WI38 (cell line): ENCODE data around the gene CLASP1.

ENCODE experiments used
- H3K4me3 ChIP-seq: 2 replicates; pipeline ENCODE4 v1.5.1; 2011; ENCODE audit warnings: low read depth, mild to moderate bottlenecking, control low read depth, low read length
- TF ChIP-seq, protein P1 (sequence below): IDR thresholded peaks from 2 replicates; pipeline ENCODE4 v1.5.1; 2012; ENCODE audit warnings: low read depth, mild to moderate bottlenecking, control low read depth, low read length

The CLASP1 gene

DNA sequence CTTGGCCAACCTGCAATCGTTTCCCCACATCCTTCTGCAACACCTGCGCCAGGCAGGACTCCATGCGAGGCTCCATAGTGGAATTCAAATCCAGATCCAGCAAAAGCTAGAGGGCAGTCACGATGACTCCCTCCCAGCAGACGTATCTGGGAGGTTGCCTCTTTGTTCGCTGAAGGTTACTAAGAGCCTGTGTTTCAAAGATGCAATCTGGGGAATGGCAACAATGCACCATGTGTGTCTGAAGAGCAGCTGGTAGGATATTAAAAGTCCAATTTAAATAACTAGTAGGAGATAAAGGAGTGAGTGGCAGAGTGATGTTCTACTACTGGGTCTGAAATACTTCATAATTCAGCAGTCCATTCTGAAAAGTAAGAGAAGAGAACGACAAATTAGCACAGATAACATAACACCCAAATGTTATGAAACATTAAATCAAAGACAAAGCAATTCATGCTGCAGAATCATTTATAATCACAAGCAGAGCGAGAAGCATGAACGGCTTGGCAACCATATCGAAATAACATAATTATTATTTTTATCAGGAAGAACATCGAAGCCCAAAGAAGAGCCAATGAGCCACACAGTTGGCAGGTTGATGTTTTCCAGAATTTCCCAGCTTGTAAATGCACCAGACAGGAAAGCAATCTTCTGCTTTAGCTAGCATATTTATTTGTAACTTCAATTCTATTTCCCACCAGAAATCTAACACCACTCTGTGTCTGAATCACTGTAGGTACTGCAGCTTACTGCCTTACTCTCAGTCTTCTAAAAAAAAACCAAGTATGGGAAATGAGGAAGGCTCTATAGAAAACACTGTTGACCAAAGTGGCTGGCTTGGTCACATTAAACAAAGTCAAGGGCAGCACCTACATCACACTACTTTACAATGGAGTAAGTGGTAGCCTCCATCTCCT lies 43.2 kb downstream of the CLASP1 start:
- TF ChIP-seq, protein P1, sequence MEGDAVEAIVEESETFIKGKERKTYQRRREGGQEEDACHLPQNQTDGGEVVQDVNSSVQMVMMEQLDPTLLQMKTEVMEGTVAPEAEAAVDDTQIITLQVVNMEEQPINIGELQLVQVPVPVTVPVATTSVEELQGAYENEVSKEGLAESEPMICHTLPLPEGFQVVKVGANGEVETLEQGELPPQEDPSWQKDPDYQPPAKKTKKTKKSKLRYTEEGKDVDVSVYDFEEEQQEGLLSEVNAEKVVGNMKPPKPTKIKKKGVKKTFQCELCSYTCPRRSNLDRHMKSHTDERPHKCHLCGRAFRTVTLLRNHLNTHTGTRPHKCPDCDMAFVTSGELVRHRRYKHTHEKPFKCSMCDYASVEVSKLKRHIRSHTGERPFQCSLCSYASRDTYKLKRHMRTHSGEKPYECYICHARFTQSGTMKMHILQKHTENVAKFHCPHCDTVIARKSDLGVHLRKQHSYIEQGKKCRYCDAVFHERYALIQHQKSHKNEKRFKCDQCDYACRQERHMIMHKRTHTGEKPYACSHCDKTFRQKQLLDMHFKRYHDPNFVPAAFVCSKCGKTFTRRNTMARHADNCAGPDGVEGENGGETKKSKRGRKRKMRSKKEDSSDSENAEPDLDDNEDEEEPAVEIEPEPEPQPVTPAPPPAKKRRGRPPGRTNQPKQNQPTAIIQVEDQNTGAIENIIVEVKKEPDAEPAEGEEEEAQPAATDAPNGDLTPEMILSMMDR, result no peak

DNA sequence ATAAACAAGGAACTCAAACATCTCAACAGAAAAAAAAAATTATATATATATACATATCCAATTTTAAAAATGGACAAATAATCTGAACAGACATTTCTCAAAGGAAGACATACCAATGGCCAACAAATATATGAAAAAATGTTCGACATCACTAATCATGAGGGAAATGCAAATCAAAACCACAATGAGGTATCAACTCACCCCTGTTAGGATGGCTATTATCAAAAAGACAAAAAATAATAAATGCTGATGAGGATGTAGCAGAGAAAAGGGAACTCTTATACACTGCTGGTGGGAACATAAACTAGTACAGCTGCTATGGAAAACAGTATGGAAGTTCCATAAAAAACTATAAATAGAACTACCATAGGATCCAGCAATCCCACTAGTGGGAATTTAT lies 46.1 kb downstream of the CLASP1 start:
- H3K4me3 ChIP-seq, result no peak overlapping the region
- TF ChIP-seq, protein P1, result no peak

More for the DNA sequence above, 43.2 kb downstream of the CLASP1 start:
- no peak overlapping the region for H3K4me3 ChIP-seq

DNA sequence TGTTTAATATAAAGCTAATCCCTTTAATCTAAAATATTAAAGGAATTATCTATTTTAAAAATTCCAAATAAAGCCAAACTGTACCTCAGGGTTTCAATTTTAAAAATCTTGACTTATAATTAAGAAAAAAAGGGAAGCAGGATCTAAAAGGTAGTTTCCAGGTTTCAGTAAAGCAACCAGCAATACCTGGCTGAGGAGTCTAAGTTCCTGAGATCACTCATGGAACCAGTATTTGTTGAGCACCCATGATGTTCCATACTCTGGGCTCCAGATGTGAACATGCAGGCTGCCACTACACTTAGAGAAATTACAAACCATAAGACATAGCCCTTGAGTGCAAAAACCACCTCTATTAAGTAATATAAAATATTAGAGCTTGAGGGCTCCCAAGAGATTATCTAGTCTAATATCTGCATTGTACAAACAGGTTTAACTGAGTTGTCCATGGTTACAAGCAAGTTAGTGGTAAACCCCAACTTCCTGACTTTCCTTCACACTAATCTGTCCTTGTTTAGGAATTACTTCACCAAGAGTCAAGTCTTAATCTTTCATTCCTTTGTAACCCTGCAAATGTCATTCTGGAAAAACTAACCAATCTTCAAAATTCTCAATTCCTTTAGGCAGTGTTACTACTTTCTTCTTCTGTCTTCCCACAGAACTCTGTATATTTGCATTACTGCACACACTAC lies 49.2 kb downstream of the CLASP1 start:
- TF ChIP-seq, protein P1, result no peak
- no peak overlapping the region for H3K4me3 ChIP-seq

DNA sequence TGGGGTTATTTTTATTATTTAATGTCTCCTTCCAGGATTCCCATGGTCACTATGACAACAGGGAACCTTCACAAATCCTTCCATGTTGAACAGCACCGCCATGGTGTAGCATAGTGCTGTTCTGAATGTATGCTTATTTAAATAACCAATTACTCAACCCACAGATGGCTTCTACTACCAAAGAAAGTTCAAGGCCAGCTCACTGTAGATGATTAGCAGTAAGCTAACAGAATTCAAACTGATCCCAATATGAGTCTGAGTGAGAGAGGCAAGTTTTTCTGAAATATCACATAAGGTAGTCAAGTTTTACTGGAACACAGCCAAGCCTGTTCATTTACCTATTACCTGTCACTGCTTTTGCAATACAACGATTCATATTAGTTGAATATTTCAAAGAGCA lies 51.2 kb downstream of the CLASP1 start:
- TF ChIP-seq, protein P1, result no peak
- H3K4me3 ChIP-seq, result no peak overlapping the region

DNA sequence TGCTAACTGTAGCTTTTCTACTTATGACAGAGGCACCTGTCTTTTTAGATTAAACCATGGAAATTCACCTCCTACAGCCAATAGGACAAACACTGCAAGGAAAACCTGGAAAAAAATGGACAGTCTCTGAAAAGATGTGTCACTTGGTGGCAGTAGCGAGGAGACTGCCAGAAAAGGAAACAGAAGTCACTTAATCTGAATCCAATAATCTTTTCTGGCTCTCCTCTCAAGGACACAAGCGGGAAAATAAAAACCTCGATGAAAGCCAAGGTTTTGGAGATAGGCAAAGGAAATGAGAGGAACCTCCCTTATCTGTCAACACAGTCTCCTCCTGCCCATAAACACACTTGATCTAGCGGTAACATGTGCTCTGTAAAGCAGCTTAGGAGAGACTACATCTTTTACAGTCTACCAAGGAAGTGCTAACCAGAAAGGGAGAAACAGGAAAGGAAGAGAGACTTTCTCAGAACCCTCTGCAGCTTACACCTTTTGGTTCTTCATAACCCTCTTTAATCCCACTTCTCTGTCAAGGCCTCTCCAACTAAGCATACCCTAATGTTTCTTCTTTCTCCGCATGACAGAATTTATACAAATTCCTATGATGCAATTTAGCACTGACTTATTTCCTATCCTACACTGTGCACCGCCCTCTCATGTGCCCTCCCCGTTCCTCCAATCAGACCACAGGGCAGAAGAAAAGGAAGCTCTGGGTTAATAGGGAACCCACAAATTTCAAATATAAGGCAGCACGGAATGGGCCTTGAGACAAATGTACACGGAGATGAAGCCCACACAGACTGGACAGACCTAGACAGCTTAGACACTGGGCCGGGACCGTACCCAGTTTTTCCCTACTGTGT lies 52.8 kb downstream of the CLASP1 start:
- peak overlapping the region; percentile 36; the same call in 1 of the 2 replicates for H3K4me3 ChIP-seq
- TF ChIP-seq, protein P1, result peak; percentile 12; the same call in 1 of the 2 replicates

DNA sequence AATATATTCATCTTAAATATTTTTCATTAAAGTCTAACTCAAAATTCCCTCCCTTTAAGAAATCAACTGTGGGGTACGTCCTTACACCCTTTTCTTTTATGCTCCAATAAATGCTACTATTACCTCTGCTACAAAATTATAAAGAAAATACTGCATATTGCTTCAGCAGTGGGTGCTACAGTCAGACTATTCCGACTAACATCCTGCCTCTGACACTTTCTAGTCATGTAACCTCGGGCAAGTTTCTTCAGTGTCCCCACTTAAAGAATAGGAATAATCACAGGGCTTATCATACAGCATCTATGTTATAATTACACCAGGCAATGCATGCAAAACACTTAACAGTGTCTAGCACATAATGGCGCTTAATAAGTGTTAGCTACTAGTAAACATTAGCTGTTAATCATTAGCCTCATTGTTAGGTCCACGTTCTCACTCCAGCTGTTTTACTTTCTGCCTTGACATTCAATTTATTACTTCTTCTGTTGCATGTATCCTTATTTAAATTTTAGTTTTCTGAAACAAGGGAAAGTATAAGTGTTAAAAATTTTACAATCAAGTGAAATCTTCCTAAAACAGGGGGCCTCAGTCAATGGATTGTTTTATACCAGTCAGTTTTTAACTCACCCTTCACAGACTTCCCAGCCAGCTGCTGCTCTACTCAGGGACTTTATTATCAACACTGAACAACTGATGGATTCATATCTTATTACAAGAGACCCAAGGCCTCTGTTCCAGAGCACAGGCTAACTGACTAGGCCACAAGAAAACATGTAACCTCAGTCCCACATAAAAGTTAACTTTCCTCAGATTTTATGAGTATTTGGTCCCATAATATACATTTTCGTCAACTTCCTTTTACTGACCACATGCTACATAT lies 54.0 kb downstream of the CLASP1 start:
- TF ChIP-seq, protein P1, result no peak
- no peak overlapping the region for H3K4me3 ChIP-seq
